ENCODE measurements around the gene VSTM2B. TPM values are rescaled to one million over a fixed set of nuclear protein-coding genes. Genes with fewer than 3 reads are reported as not detected.

Gene VSTM2B
- total and polyA plus RNA-seq, 2 of the 13 experiments (the other 11 are each of a cell fraction or from before 2014, with no cell fraction given), result not detected

GRCh38 chr19:29542327-29542726, 16.5 kb downstream of the VSTM2B start (continued):
- TF ChIP-seq ZBTB4 (CRISPR knock-in tag; IDR thresholded peaks at IDR 0.05; ENCODE audit: borderline replicate concordance) (no peak), SMARCE1 (IDR thresholded peaks at IDR 0.05; ENCODE audit: borderline replicate concordance) (no peak), ZBTB21 (CRISPR knock-in tag; IDR thresholded peaks at IDR 0.05) (no peak)
- TF ChIP-seq, protein P1, sequence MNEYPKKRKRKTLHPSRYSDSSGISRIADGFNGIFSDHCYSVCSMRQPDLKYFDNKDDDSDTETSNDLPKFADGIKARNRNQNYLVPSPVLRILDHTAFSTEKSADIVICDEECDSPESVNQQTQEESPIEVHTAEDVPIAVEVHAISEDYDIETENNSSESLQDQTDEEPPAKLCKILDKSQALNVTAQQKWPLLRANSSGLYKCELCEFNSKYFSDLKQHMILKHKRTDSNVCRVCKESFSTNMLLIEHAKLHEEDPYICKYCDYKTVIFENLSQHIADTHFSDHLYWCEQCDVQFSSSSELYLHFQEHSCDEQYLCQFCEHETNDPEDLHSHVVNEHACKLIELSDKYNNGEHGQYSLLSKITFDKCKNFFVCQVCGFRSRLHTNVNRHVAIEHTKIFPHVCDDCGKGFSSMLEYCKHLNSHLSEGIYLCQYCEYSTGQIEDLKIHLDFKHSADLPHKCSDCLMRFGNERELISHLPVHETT (CRISPR knock-in tag; conservative IDR thresholded peaks at IDR 0.05), result no peak
- TF ChIP-seq, protein P2, sequence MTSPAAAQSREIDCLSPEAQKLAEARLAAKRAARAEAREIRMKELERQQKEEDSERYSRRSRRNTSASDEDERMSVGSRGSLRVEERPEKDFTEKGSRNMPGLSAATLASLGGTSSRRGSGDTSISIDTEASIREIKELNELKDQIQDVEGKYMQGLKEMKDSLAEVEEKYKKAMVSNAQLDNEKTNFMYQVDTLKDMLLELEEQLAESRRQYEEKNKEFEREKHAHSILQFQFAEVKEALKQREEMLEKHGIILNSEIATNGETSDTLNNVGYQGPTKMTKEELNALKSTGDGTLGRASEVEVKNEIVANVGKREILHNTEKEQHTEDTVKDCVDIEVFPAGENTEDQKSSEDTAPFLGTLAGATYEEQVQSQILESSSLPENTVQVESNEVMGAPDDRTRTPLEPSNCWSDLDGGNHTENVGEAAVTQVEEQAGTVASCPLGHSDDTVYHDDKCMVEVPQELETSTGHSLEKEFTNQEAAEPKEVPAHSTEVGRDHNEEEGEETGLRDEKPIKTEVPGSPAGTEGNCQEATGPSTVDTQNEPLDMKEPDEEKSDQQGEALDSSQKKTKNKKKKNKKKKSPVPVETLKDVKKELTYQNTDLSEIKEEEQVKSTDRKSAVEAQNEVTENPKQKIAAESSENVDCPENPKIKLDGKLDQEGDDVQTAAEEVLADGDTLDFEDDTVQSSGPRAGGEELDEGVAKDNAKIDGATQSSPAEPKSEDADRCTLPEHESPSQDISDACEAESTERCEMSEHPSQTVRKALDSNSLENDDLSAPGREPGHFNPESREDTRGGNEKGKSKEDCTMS (CRISPR knock-in tag; conservative IDR thresholded peaks at IDR 0.05), result no peak

- Histone ChIP-seq H3K9me3 (ENCODE audit: low read length) (no peaks in the 10 kb centered on the region), H3K36me3 (replicated peaks in 1 of 2; ENCODE audit: control insufficient read depth in 1 of 2, insufficient read depth in 2 of 2, low read length in 2 of 2) (no peaks in the 10 kb centered on the region), H3K4me1 (ENCODE audit: insufficient read depth, low read length) (peaks cover 14% of the 10 kb centered on the region), H3K79me2 (ENCODE audit: insufficient read depth, low read length) (no peaks in the 10 kb centered on the region), H4K20me1 (ENCODE audit: insufficient read depth, low read length) (no peaks in the 10 kb centered on the region; the same call in 1 of the 2 replicates), H3K27ac (ENCODE audit: extremely low read length, insufficient read depth, low read length) (no peak overlapping the region), H3K9ac (ENCODE audit: insufficient read depth, low read depth, low read length) (no peak overlapping the region), H2AFZ (ENCODE audit: low read length) (no peak overlapping the region), H3K4me3 (replicated peaks in 1 of 3; ENCODE audit: insufficient read depth in 1 of 3, low read depth in 2 of 3, low read length in 3 of 3) (no peak overlapping the region), H3K4me2 (ENCODE audit: low read depth, low read length) (no peak overlapping the region), H3K27me3 (ENCODE audit: control insufficient read depth in 1 of 2, insufficient read depth in 2 of 2, low read length in 2 of 2) (no peaks in the 10 kb centered on the region)
- no TSS peak for BruUV-seq (replicated peaks)
- ATAC-seq (no peak), FAIRE-seq (no peak), DNase-seq (ENCODE audit: low spot score) (no peak)
- intact Hi-C loops (cut with micrococcal nuclease; ENCODE audit: unreplicated experiment) (no loop called here), in situ Hi-C loops (cut with HindIII; ENCODE audit: extremely low pct_ligation_motif_present, low pct_unique_long_range_greater_than_20kb) (no loop called here)
- ChIA-PET POLR2A (no interaction called here), CTCF (ENCODE audit: low intra/inter-chr PET ratio, low total read pairs) (no interaction called here)
- WGBS (ENCODE audit: low lambda C conversion rate), result 17% methylated on average over 3 of the region's 3 CpGs
- TF ChIP-seq NCOA1 (CRISPR knock-in tag; IDR thresholded peaks at IDR 0.05), result no peak
- TF ChIP-seq NR2F6 (IDR thresholded peaks at IDR 0.05), result no peak
- no peak for TF ChIP-seq NR2F6 (CRISPR knock-in tag; IDR thresholded peaks at IDR 0.05)
- no peak for TF ChIP-seq ZBTB3 (CRISPR knock-in tag; IDR thresholded peaks at IDR 0.05; ENCODE audit: borderline replicate concordance, low read depth)
- TF ChIP-seq, protein P3, sequence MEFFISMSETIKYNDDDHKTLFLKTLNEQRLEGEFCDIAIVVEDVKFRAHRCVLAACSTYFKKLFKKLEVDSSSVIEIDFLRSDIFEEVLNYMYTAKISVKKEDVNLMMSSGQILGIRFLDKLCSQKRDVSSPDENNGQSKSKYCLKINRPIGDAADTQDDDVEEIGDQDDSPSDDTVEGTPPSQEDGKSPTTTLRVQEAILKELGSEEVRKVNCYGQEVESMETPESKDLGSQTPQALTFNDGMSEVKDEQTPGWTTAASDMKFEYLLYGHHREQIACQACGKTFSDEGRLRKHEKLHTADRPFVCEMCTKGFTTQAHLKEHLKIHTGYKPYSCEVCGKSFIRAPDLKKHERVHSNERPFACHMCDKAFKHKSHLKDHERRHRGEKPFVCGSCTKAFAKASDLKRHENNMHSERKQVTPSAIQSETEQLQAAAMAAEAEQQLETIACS (CRISPR knock-in tag; IDR thresholded peaks at IDR 0.05), result no peak
These were observed 17.0 kb downstream of the VSTM2B start for GRCh38 chr19:29542776-29543175.
